Progenitor cell of endocrine pancreas (in vitro differentiated cells): ENCODE results near the gene GBP4. TPM values are rescaled to one million over a fixed set of nuclear protein-coding genes. Genes with fewer than 3 reads are reported as not detected.

Source experiments
- DNase-seq: peaks from one replicate; pipeline ENCODE4 v3.0.0; 2021; ENCODE audit warnings: low spot score; ENCODE audit not compliant: unreplicated experiment
- H3K27ac Mint-ChIP-seq: 2 replicates; pipeline ENCODE4 v1.8.0; 2021; ENCODE audit warnings: mild to moderate bottlenecking, moderate library complexity, mixed read lengths
- H3K27me3 Mint-ChIP-seq: 2 replicates; pipeline ENCODE4 v1.8.0; 2021; ENCODE audit warnings: mixed read lengths
- H3K36me3 Mint-ChIP-seq: 2 replicates; pipeline ENCODE4 v1.8.0; 2022; ENCODE audit warnings: mixed read lengths; ENCODE audit not compliant: insufficient read depth
- H3K4me1 Mint-ChIP-seq: 2 replicates; pipeline ENCODE4 v1.8.0; 2021; ENCODE audit warnings: low read depth, mixed read lengths
- H3K4me3 Mint-ChIP-seq: 2 replicates; pipeline ENCODE4 v1.8.0; 2021; ENCODE audit warnings: low read depth, mild to moderate bottlenecking, moderate library complexity, mixed read lengths
- H3K9me3 Mint-ChIP-seq: 2 replicates; pipeline ENCODE4 v1.8.0; 2021; ENCODE audit warnings: low read depth, mixed read lengths
- total RNA-seq: library from RNA; stranded (reverse); gene quantifications from 2 replicates; pipeline ENCODE4 v1.2.1, GENCODE V29; 2021
- TF ChIP-seq, protein P1 (sequence below): fragments of 200-600 bp; sonication (generic); IDR thresholded peaks from one replicate; pipeline ENCODE4 v1.5.0; 2021; ENCODE audit warnings: antibody characterized with exemption, mild to moderate bottlenecking; ENCODE audit not compliant: unreplicated experiment

Gene GBP4
- total RNA-seq, 1 donor from 2014 or later: 0.14 TPM

DNA sequence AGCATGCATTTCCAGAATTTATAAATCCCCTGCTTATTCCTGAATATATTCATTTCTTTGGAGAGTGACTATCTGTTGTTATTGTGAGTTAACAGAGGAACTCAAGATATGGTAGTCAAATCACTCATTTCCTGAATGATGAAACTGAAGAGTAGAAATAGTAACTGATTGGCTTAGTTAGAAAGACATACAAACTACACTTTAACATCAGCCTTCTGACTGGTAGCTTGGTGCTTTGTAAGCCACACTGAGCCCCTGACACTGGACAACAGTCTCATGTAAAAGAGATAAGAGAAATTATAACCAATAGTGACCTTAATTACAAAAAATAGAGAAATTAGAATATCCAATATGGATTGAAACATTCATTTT is 27.7 kb downstream of the GBP4 start:
- no peak overlapping the region for H3K4me3 Mint-ChIP-seq
- H3K4me1 Mint-ChIP-seq: no peaks in the 10 kb centered on the region
- TF ChIP-seq, protein P1, sequence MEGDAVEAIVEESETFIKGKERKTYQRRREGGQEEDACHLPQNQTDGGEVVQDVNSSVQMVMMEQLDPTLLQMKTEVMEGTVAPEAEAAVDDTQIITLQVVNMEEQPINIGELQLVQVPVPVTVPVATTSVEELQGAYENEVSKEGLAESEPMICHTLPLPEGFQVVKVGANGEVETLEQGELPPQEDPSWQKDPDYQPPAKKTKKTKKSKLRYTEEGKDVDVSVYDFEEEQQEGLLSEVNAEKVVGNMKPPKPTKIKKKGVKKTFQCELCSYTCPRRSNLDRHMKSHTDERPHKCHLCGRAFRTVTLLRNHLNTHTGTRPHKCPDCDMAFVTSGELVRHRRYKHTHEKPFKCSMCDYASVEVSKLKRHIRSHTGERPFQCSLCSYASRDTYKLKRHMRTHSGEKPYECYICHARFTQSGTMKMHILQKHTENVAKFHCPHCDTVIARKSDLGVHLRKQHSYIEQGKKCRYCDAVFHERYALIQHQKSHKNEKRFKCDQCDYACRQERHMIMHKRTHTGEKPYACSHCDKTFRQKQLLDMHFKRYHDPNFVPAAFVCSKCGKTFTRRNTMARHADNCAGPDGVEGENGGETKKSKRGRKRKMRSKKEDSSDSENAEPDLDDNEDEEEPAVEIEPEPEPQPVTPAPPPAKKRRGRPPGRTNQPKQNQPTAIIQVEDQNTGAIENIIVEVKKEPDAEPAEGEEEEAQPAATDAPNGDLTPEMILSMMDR: no peak
- DNase-seq: no peak
- H3K27ac Mint-ChIP-seq: no peak overlapping the region
- no peaks in the 10 kb centered on the region for H3K36me3 Mint-ChIP-seq
- H3K27me3 Mint-ChIP-seq: no peaks in the 10 kb centered on the region
- H3K9me3 Mint-ChIP-seq: no peaks in the 10 kb centered on the region

DNA sequence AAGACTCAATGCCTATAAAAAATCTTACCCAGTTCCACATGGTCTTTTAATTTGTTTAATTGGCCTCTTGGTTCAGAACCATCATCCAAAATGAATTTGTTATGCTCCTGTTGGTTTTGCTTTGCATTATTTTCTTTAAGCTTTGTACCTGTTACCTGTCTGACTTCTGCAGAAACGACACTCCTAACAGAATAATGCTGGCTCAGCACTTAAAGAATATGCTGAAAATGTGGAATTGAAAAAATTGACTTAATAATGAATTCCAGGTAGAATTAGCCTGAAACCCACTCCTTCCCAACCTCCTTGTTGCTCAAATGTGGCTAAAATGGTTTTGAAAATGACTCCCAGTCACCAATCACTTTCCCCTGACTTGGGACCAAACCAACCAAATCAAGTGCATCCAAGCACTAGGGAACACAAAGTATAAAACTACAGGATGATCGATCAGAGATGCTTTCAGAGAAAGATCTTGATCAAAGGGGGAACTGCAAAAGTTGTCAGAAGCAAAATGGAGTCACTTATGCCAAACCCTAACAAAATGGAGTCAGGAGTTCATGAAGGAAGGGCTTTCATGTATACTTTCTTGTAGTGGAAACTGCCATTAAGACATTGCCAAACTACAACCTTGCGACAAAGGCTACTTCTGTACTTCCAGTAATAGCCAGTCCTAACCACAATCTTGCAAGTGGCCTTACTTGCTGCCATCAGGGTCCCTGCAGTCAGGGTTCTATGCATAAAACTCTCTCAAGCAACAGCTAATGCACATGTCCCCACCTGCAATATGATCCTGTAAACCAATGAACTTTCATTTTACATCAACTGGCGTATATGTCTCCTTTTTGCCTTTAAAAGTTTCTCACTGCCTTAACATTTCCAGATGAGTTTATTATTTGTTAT is 28.3 kb downstream of the GBP4 start:
- no peak for DNase-seq
- TF ChIP-seq, protein P1: no peak
- no peaks in the 10 kb centered on the region for H3K4me1 Mint-ChIP-seq
- no peak overlapping the region for H3K27ac Mint-ChIP-seq
- no peaks in the 10 kb centered on the region for H3K36me3 Mint-ChIP-seq
- H3K4me3 Mint-ChIP-seq: no peak overlapping the region
- no peaks in the 10 kb centered on the region for H3K9me3 Mint-ChIP-seq
- H3K27me3 Mint-ChIP-seq: no peaks in the 10 kb centered on the region

DNA sequence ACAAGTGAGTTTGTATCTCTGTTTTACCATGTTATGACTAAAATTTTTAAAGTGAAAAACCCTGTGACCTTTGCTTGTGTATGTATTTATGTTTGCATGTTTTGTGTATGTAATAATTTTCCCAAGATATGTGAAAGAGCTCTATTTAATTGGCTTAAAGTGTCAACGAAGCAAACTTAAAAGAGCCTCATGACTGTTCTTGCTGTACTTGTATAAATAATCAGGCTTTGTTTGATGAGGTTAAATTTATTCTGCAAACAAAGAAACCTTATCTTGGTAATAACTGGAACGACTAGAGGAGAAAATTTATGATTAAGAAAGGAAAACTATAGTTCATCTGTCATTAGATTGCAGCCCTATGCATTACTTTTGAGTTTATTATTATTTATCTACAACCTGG is 29.6 kb downstream of the GBP4 start:
- no peak overlapping the region for H3K4me3 Mint-ChIP-seq
- no peaks in the 10 kb centered on the region for H3K9me3 Mint-ChIP-seq
- no peaks in the 10 kb centered on the region for H3K4me1 Mint-ChIP-seq
- TF ChIP-seq, protein P1: no peak
- no peaks in the 10 kb centered on the region for H3K27me3 Mint-ChIP-seq
- no peaks in the 10 kb centered on the region for H3K36me3 Mint-ChIP-seq
- no peak for DNase-seq
- no peak overlapping the region for H3K27ac Mint-ChIP-seq

DNA sequence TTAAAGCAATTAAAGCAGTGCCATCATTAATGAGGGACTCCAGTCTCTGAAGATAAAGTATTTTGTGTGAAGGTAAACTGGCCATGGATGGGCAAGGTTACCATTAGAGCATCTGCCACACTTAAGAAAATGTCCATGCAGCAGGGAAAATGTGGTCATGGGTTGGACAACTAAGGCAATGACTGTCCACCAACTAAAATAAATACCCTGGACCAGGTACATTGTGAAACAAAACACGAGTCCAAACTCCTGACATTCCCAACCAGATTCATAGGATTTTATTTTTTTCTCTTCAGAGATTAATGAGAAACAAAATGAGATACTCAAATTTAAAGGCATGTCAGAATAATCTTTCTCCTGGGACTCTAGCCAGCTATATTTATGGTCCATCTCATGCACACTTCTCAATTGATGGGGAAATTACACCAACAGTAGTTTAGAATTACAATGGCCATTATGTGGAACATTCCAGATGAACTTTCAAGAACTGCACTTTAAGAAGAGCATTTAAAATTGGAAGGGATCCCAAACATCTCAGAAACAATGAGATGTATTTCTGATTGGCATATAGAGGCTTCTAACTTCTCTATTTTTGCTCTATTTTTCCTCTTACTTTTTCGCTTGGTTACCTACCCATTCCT is 31.0 kb downstream of the GBP4 start:
- Mint-ChIP-seq H3K4me3 (no peak overlapping the region), H3K4me1 (no peaks in the 10 kb centered on the region), H3K36me3 (no peaks in the 10 kb centered on the region), H3K27ac (no peak overlapping the region), H3K27me3 (no peaks in the 10 kb centered on the region), H3K9me3 (no peaks in the 10 kb centered on the region)
- TF ChIP-seq, protein P1: no peak
- no peak for DNase-seq

DNA sequence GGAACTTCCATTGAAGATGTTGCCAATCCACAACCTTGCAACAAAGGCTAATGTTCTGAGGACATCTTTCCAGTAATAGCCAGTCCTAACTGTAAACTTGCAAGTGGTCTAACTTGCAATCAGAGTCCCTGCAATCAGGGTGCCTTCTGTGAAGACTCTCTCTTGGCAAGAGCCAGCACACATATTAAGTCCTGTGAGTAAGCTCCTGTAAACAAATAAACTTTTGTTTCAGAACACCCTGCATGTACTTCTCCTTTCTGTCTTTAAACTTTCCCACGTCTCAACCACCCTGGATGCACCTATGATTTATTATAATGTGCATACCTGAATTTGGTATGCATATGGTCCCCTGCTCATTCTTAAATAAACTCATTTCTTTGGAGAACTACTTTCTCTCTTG is 32.0 kb downstream of the GBP4 start:
- no peak for DNase-seq
- Mint-ChIP-seq H3K4me1 (no peaks in the 10 kb centered on the region), H3K9me3 (no peaks in the 10 kb centered on the region), H3K27me3 (no peaks in the 10 kb centered on the region), H3K27ac (no peak overlapping the region), H3K4me3 (no peak overlapping the region), H3K36me3 (no peaks in the 10 kb centered on the region)
- TF ChIP-seq, protein P1: no peak
